A549 treated with AZD9567 at 1 μM for 4 hours (cell line): ENCODE measurements around the gene OR10W1. TPM values are rescaled to one million over a fixed set of nuclear protein-coding genes. Genes with fewer than 3 reads are reported as not detected.

Source experiments
- total RNA-seq: library from RNA; stranded (reverse); fragments of 200-300 nt; extraction: Qiagen RNA extraction; gene quantifications from 5 replicates; pipeline ENCODE4 v1.2.3, GENCODE V29; 2022; ENCODE audit not compliant: insufficient read depth

The OR10W1 gene
- not detected in 5 replicates for total RNA-seq

GRCh38 chr11:58268142-58268541 is at the start of gene OR10W1:
TSS of gene OR10W1 (minus strand) at chr11:58268260. CDS start at chr11:58267858, 402 bp downstream.

Other genes starting within 250 kb of the OR10W1 start
- not detected in 5 replicates for gene OR9Q1, start 244.4 kb downstream of the OR10W1 start, total RNA-seq
- not detected in 5 replicates for gene OR6Q1, start 237.3 kb downstream of the OR10W1 start, total RNA-seq
- not detected in 5 replicates for gene OR9I1, start 142.7 kb downstream of the OR10W1 start, total RNA-seq
- gene OR9Q2, start 79.2 kb downstream of the OR10W1 start, total RNA-seq, result not detected in 5 replicates
- not detected in 5 replicates for gene OR1S2, start 64.1 kb downstream of the OR10W1 start, total RNA-seq
- not detected in 5 replicates for gene OR1S1, start 55.5 kb downstream of the OR10W1 start, total RNA-seq
- not detected in 5 replicates for gene OR10Q1, start 39.3 kb downstream of the OR10W1 start, total RNA-seq
- gene OR5B17, start 90.8 kb upstream of the OR10W1 start, total RNA-seq, result not detected in 5 replicates
- gene OR5B3, start 138.6 kb upstream of the OR10W1 start, total RNA-seq, result not detected in 5 replicates
- not detected in 5 replicates for gene OR5B2, start 159.9 kb upstream of the OR10W1 start, total RNA-seq
- gene OR5B12, start 174.0 kb upstream of the OR10W1 start, total RNA-seq, result not detected in 5 replicates
- not detected in 5 replicates for gene OR5B21, start 239.8 kb upstream of the OR10W1 start, total RNA-seq